Left kidney (tissue), 2 donors: ENCODE measurements around the gene KDM4B. TPM values are rescaled to one million over a fixed set of nuclear protein-coding genes. Genes with fewer than 3 reads are reported as not detected.

Source experiments
- DNase-seq: peaks from one replicate; pipeline ENCODE4 v3.0.0-alpha.2; 2013
- polyA plus RNA-seq: library from polyadenylated mRNA; unstranded; fragments of 120-200 nt; gene quantifications from one replicate; pipeline ENCODE4 v1.2.1, GENCODE V29; 2013; ENCODE audit not compliant: insufficient read length

KDM4B gene
- polyA plus RNA-seq, 1 donor: 24.4 TPM

GRCh38 chr19:5104871-5105351, 136.0 kb downstream of the KDM4B start:
- no peak for DNase-seq

DNA sequence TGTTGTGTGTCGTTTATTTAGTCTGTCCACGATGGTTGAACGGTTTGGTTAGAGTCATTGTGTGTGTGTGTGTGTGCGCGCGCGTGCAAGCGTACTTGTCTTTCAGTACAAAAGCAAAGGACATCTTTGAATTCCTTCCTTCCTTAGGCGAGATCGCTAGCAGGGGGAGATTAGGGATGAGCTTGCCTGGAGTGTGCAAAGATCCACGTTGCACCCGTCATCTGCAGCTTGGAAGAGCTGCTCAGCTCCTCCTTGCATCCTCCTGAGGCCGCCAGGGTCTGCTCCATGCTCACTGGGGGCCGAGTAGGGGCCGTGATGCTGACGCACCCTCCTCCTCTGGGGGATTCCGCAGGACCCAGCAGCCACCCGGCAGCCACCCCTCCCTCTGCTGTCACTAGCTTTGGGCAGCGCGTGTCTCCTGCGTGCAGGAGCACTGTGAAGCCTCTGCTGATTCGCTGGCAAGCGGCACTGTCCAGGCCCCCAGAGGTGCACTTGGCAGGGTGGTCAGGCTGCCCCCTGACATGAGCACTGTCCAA, 137.3 kb downstream of the KDM4B start:
- DNase-seq: no peak

- no peak for DNase-seq
These were observed 138.1 kb downstream of the KDM4B start for GRCh38 chr19:5106971-5107370.

DNA sequence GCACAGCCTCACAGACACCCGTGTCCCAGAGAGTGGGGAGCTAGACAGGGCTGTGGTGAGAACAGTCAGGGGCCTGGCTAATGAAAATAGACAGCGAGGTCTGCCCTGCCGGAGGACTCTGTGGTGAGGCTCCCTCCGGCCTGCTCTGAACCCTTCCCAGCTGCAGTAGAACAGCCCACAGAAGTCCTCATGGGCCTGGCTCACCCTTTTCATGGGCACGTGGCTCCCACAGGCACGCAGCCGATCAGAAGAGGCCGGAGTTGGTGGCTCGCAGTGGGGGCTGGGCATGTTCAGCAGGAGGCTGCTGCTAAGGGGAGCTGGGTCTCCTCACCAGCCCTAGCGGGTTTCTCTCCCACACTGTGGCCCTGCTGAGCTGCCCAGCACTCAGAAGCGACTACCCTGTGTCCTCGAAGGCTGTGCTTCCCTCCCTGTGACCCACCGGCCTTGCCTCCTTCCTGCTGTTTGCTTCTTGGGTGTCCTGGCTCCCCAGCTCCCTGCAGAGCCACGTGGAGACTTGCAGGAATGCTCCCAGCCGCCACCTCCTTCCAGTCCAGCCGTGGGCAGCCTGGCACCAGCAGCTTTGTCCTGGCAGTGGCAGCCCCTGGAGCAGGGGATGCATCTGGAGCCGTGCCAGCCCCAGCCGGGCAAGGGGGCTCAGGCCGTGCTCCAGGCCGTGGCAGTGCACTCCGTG, 138.7 kb downstream of the KDM4B start:
- no peak for DNase-seq

DNA sequence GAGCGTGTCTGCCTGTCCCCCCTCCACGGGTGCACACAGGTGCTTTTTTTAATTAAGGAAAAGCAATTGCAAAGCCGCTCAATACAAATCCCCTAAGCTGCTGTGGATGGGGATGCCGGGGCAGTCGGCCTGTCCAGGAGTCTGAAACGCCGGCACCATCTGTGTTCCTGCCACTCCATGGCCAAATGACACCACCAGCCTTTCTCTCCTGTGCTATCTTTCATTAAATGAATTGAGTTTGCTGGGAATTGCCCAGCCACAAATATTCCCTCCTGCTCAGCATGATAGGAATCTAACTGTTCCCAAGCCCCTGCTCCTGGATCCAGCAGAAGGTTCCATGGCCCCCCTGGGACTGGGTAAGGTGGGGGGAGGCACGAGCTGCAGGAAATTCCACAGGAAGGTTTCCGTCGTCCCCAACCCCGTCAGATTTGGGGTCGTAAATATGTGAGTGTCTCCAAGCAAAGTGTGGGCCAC, 139.2 kb downstream of the KDM4B start:
- no peak for DNase-seq

DNA sequence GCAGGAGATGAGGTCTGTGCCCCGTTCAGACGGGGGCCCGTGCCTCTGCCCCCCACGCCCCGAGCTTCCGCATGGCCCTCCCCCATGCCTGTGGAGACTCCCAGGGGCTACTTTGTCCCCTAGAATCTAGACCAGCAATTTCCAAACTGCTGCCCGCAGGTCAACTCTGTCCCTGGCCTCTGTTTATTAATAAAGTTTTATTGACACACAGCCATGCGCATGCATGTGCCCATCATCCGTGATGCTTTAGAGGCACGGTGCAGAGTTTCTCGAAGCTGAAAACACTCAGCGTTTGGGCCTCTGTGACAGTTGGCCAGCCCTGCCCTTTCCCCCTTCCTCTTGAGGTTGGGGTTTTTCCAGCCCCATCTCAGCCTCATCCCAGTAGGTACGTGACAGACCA, 140.0 kb downstream of the KDM4B start:
- DNase-seq: no peak

- no peak for DNase-seq
These were observed 140.6 kb downstream of the KDM4B start for GRCh38 chr19:5109560-5109959.

GRCh38 chr19:5110546-5110945, 141.6 kb downstream of the KDM4B start:
- no peak for DNase-seq

DNA sequence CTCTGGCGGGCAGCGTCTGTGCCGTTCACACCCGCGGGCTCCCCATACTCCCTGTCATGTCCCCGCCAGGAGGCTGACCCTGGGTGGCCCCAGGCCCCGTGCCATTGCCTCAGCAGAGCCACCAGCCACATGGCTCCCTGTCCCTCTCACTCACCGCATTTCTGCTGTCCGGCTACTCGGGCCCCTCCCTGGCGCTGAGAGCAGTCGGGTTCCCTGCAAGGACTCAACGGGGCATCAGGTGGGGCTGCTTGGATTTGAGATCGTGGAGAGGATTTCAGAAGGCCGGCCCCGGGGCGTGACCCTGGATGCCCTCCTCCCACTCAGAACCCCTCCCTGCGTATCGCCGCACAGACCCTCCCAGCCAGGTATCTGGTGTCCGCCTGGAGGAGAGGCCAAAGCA, 142.1 kb downstream of the KDM4B start:
- no peak for DNase-seq

DNA sequence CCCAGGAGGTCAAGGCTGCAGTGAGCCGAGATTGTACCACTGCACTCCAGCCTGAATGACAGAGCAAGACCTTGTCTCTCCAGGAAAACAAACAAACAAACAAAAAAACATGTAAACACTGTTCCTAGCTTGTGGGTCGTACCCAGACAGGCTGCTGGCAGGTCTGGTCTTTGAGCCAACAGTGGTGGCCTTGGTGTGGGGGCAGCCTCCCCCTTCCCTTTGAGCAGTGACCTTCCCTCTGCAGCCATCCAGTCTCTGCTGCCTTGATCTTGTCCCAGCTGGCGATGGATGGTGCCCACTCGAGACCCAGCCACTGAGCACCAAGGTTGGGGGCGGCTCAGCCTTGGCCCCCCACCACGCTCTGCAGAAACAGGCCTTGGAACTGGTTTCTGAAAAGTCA, 143.3 kb downstream of the KDM4B start:
- DNase-seq: no peak

GRCh38 chr19:5112681-5113575, 144.0 kb downstream of the KDM4B start:
- no peak for DNase-seq

DNA sequence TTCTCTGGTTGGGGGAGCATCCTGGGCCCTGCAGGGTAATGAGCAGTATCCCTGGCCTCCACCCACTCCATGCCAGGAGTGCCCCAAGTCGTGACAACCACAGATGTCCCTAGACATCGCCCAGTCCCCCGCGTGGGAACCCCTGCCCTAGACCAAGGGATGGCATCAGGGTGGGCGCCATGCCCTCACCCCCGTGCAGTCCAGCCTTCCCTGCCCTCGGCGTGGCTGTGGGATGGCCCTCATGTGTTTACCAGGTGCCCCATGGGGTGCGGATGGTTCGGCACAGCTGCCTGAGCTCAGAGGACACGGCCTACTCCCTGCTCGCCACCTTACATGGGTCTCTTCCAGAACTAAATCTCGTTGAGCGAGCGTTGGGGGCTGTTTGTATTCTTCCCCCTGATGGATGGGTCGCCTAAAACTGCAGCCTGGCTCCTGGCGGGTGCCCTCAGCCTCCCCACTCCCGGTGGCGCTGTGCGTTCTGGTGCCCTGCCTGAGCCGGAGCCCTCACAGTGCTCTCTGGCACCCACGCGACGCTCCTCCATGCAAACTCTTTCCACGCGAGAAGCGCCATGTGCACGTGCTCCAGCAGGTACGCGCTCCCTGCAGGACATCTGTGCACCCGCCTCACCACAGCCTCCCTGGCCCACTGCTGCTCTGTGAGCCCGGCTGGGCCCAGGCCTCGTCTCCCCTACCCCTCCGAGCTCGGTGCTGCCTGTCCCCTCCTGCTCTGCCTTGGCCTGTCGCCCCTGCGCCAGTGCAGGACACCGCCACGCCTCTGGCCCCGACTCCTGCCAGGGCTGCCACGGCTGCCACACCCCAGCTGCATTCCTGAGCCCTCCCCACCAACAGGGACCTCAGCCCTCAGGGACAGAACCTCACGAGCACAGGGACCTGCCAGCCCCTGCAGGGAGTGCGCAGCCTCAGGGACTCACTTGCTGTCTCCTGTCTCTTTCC, 145.0 kb downstream of the KDM4B start:
- no peak for DNase-seq

DNA sequence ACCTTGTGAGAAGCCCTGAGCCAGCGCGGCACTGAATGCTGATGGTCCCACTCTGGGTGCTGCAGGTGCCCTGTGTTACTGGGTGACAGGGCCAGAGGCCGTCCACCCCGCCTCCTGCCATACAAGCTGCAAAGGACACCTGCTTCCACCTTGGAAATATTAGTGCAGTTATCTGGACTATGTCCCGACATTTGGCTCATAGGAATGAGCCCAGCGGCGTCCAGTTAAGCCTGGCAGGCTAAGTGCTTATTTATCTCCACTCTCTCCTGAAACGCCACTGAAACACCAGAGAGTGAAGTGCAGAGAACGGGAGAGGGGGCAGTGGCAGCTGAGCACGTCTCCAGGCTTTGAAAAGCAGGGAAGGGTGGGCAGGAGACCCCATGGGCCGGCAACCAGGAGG, 145.8 kb downstream of the KDM4B start:
- DNase-seq: no peak

GRCh38 chr19:5115351-5115750, 146.4 kb downstream of the KDM4B start:
- DNase-seq: no peak

DNA sequence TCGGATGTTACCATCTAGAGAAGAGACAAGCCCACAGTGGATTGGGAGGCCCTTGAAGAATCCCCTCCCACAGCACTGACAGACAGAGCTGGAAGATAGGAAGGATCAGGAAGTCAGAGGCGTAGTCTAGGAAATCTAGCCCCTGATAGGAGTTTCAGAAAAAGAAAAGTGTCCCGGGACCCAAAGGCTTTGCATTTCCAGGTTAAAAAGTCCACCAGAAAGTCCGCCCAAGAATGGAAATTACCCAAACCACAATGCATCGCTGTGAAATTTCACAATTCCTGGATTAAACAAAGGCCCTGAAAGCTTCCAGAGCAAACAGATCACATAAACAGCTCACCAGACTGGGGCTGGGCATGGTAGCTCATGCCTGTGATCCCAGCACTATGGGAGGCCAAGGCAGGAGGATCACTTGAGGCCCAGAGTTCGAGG, 146.9 kb downstream of the KDM4B start:
- no peak for DNase-seq

DNA sequence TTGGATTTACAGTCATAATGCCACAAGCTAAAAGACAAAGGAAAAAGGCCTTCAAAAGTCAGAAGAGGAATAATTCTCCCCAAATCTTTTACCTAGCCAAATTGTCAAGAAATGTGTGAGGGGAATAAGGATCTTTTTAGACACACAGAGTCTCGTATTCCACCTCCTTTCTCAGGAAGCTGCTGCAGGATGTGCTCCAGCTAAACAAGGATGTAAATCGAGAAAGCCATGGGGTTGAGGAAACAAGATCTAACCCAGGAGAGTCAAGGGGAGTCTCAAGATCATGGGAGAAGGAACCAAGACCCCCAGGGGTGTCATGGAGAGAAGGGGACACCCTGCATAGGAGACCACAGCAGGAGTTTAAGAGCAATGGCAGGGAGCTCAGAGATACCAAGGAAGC, 147.4 kb downstream of the KDM4B start:
- no peak for DNase-seq

- no peak for DNase-seq
These were observed 148.5 kb downstream of the KDM4B start for GRCh38 chr19:5117421-5117820.

- DNase-seq: no peak
These were observed 149.1 kb downstream of the KDM4B start for GRCh38 chr19:5118026-5118425.

DNA sequence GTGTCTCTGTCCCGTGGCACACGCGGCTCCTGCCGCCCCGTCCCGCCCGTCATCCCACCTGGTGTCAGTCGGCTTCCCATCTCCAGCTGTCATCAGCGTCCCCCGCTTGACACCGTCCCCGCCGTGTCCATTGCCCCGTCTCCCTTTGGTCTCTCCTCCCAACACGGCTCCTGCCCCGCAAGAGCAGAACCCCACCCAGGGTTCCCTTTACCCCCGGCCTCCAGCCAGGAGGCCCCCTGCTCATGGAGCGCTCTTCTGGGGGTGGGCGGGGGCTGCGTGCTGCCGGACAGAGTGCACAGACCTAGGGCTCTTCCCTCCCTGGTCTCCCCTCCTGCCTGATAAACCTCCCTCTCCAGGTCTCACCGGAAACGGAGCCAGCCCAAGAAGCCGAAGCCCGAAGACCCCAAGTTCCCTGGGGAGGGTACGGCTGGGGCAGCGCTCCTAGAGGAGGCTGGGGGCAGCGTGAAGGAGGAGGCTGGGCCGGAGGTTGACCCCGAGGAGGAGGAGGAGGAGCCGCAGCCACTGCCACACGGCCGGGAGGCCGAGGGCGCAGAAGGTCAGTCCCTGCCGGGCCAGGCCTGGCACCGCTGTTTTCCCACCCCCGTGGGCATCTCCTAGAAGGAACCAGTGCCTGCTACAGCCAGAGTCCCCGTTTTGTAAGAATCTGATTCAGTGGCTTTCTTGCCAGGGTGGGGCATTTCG, 150.5 kb downstream of the KDM4B start:
- no peak for DNase-seq

DNA sequence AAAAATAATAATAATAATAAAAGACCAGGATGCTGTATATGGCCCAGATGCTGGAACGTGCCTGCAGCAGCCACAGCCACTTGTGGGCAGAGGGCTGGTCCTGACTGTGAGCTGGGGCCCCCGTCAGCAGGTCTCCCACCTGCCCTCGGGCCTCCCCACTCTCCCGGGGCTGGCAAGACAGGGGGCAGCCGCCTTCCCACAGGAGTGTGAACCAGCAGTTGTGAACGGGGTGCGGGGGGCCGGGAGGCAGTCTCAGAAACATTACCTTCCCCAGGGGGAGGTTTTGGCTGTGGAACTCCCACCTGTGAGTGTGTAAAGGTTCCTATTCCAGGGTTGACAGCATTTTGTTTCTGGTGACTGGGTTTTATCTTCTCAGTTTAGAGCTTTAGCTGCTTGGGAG, 151.4 kb downstream of the KDM4B start:
- DNase-seq: no peak

DNA sequence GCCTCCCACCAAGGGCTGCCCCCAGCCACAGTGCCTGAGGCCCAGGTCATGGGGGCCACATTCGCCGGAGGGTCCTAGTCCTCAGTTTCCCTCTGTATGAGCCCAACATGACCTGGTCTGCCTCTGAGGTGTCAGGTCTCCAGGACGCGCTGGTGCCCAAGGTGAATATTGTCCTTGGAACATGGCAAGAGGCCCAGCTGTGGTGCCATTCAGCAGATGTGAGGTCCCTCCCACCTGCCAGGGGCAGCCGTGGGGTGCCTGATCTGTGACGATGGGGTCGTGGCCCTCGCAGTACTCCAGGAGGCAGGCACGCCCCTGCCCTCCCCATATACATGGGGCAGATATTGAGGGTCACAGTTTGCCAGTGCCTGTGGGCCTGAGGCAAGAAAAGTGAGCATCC, 151.9 kb downstream of the KDM4B start:
- no peak for DNase-seq
